HG02571 (cell line): ENCODE results near the gene FAM222A.

Experiments used
- ATAC-seq: cut with Tn5 transposase; IDR thresholded peaks from one replicate; pipeline ENCODE4 v1.9.1; 2021; ENCODE audit warnings: mild to moderate bottlenecking, moderate library complexity; ENCODE audit not compliant: unreplicated experiment

Gene FAM222A

GRCh38 chr12:109758426-109759420, 45.1 kb downstream of the FAM222A start:
- no peak for ATAC-seq

- no peak for ATAC-seq
Observed at GRCh38 chr12:109759595-109759994, 46.0 kb downstream of the FAM222A start.

GRCh38 chr12:109760031-109760929, 46.7 kb downstream of the FAM222A start:
- ATAC-seq, result no peak

- ATAC-seq, result no peak
Observed at GRCh38 chr12:109760930-109761921, 47.6 kb downstream of the FAM222A start.

GRCh38 chr12:109762071-109762672, 48.5 kb downstream of the FAM222A start:
- no peak for ATAC-seq

- no peak for ATAC-seq
Observed at GRCh38 chr12:109762673-109763191, 49.1 kb downstream of the FAM222A start.

- no peak for ATAC-seq
Observed at GRCh38 chr12:109763201-109763841, 49.7 kb downstream of the FAM222A start.

- no peak for ATAC-seq
Observed at GRCh38 chr12:109764123-109764522, 50.5 kb downstream of the FAM222A start.

- no peak for ATAC-seq
Observed at GRCh38 chr12:109764776-109765445, 51.3 kb downstream of the FAM222A start.

- ATAC-seq, result no peak
Observed at GRCh38 chr12:109765446-109765810, 51.8 kb downstream of the FAM222A start.

- ATAC-seq, result no peak
Observed at GRCh38 chr12:109766251-109766778, 52.7 kb downstream of the FAM222A start.

GRCh38 chr12:109767456-109767855, 53.8 kb downstream of the FAM222A start:
- no peak for ATAC-seq

GRCh38 chr12:109767991-109768900, 54.6 kb downstream of the FAM222A start:
- no peak for ATAC-seq

GRCh38 chr12:109768901-109769670, 55.5 kb downstream of the FAM222A start:
- ATAC-seq, result no peak

- ATAC-seq, result no peak
Observed at GRCh38 chr12:109770104-109770860, 56.7 kb downstream of the FAM222A start.
